H1 (cell line): Measurements from ENCODE around the gene SMCHD1. TPM values are rescaled to one million over a fixed set of nuclear protein-coding genes. Genes with fewer than 3 reads are reported as not detected.

Experiments
- CTCF ChIA-PET: fragments of 300-600 bp; sonication (Branson Sonifier 250); formaldehyde crosslinking; loops from one replicate; lab custom pipeline; 2021; ENCODE audit not compliant: partially characterized antibody; lab: Charles Lee
- POLR2A ChIA-PET: fragments of 300-600 bp; sonication (Branson Sonifier 250); formaldehyde crosslinking; loops from one replicate; lab custom pipeline; 2021; ENCODE audit warnings: inconsistent platforms; ENCODE audit not compliant: partially characterized antibody; lab: Charles Lee
- DNase-seq, 2 experiments: peaks; one replicate each; pipeline versions ENCODE4 v3.0.0 to v3.0.0-alpha.2; 2010 to 2022; ENCODE audit warnings: low spot score in 2 of 2, low read depth in 1 of 2, mixed read lengths in 1 of 2
- FAIRE-seq: peaks from 2 replicates; lab custom pipeline; 2011; peaks lifted over from hg19 to GRCh38; lab: Jason Lieb, UNC
- H2AFZ ChIP-seq: 2 replicates; pipeline ENCODE4 v1.8.1; 2012; ENCODE audit warnings: low read length, inconsistent platforms
- H2AK5ac ChIP-seq: 2 replicates; pipeline ENCODE4 v1.6.1; 2013; ENCODE audit warnings: low read depth, low read length
- H2BK120ac ChIP-seq: replicated peaks from 2 replicates; pipeline ENCODE3; 2013; ENCODE audit warnings: low read depth, low read length, inconsistent platforms
- H2BK12ac ChIP-seq: 2 replicates; pipeline ENCODE4 v1.6.1; 2013; ENCODE audit warnings: low read depth, low read length
- H2BK15ac ChIP-seq: 2 replicates; pipeline ENCODE4 v1.6.1; 2013; ENCODE audit warnings: low read length
- H2BK20ac ChIP-seq: 2 replicates; pipeline ENCODE4 v1.6.1; 2013; ENCODE audit warnings: low read length
- H2BK5ac ChIP-seq: 2 replicates; pipeline ENCODE4 v1.6.1; 2013; ENCODE audit warnings: low read depth, low read length
- H3K14ac ChIP-seq: 2 replicates; pipeline ENCODE4 v1.6.1; 2013; ENCODE audit warnings: inconsistent platforms; ENCODE audit not compliant: insufficient read length
- H3K18ac ChIP-seq: 2 replicates; pipeline ENCODE4 v1.6.1; 2013; ENCODE audit warnings: low read length; ENCODE audit errors: extremely low read depth
- H3K23ac ChIP-seq: 2 replicates; pipeline ENCODE4 v1.6.1; 2013; ENCODE audit warnings: inconsistent platforms; ENCODE audit not compliant: insufficient read length
- H3K23me2 ChIP-seq: 2 replicates; pipeline ENCODE4 v1.6.1; 2013; ENCODE audit warnings: low read depth, low read length
- H3K27ac ChIP-seq: 2 replicates; pipeline ENCODE4 v1.6.1; 2011; ENCODE audit warnings: low read depth, low read length, inconsistent platforms
- H3K27me3 ChIP-seq, 4 experiments: replicated peaks in 1 of 4; 1 replicate in 1 of 4; 2 replicates in 3 of 4; pipeline versions ENCODE4 v1.6.1 to v1.8.1; 2011 to 2013; ENCODE audit warnings: low read length in 3 of 4, mild to moderate bottlenecking in 3 of 4, inconsistent platforms in 2 of 4, mixed read lengths in 2 of 4, moderate library complexity in 1 of 4; ENCODE audit not compliant: control insufficient read depth in 3 of 4, insufficient read depth in 3 of 4; ENCODE audit errors: extremely low read depth in 1 of 4
- H3K36me3 ChIP-seq, 4 experiments: 2 replicates each; pipeline versions ENCODE4 v1.6.1 to v1.8.1; 2011 to 2013; ENCODE audit warnings: mild to moderate bottlenecking in 4 of 4, low read length in 3 of 4, moderate library complexity in 2 of 4, control low read depth in 1 of 4, inconsistent platforms in 1 of 4; ENCODE audit not compliant: insufficient read depth in 4 of 4, control insufficient read depth in 2 of 4
- H3K4ac ChIP-seq: replicated peaks from 2 replicates; pipeline ENCODE3; 2013; ENCODE audit warnings: low read length, low read depth, mixed read lengths, inconsistent platforms; ENCODE audit not compliant: insufficient read length
- H3K4me1 ChIP-seq, 4 experiments: replicated peaks in 1 of 4; 1 replicate in 1 of 4; 2 replicates in 3 of 4; pipeline versions ENCODE4 v1.6.1 to v1.8.1; 2011 to 2013; ENCODE audit warnings: low read length in 3 of 4, inconsistent platforms in 2 of 4, mixed read lengths in 1 of 4; ENCODE audit not compliant: insufficient read depth in 4 of 4, control insufficient read depth in 3 of 4
- H3K4me2 ChIP-seq, 2 experiments: 2 replicates each; pipeline versions ENCODE4 v1.6.1 to v1.8.1; 2011 to 2013; ENCODE audit warnings: low read depth in 2 of 2, low read length in 2 of 2, control low read depth in 1 of 2, inconsistent platforms in 1 of 2, mild to moderate bottlenecking in 1 of 2; ENCODE audit not compliant: insufficient read depth in 1 of 2
- H3K4me3 ChIP-seq, 4 experiments: fragments of 200-600, 300-600 bp in 1 of 4; sonication (generic), shearing (Covaris generic), sonication (Bioruptor Twin) in 1 of 4; 2 replicates each; pipeline versions ENCODE4 v1.5.1 to v1.8.1; 2011 to 2016; ENCODE audit warnings: low read length in 4 of 4, low read depth in 3 of 4, control low read depth in 2 of 4, inconsistent platforms in 2 of 4, mild to moderate bottlenecking in 2 of 4, mixed read lengths in 1 of 4, moderate library complexity in 1 of 4; ENCODE audit not compliant: insufficient read depth in 2 of 4; ENCODE audit errors: extremely low read depth in 1 of 4
- H3K56ac ChIP-seq: replicated peaks from 2 replicates; pipeline ENCODE3; 2013; ENCODE audit warnings: low read depth, mild to moderate bottlenecking, mixed read lengths, low read length, inconsistent platforms; ENCODE audit not compliant: insufficient read length
- H3K79me1 ChIP-seq: 2 replicates; pipeline ENCODE4 v1.6.1; 2013; ENCODE audit warnings: low read depth, low read length, control low read depth
- H3K79me2 ChIP-seq, 2 experiments: 2 replicates each; pipeline versions ENCODE4 v1.6.1 to v1.8.1; 2012 to 2013; ENCODE audit warnings: low read length in 2 of 2, mild to moderate bottlenecking in 2 of 2, inconsistent platforms in 1 of 2; ENCODE audit not compliant: insufficient read depth in 2 of 2, control insufficient read depth in 1 of 2
- H3K9ac ChIP-seq, 4 experiments: replicated peaks in 1 of 4; 1 replicate in 1 of 4; 2 replicates in 3 of 4; pipeline versions ENCODE4 v1.6.1 to v1.8.1; 2011 to 2013; ENCODE audit warnings: low read depth in 3 of 4, low read length in 3 of 4, control low read depth in 2 of 4, mild to moderate bottlenecking in 2 of 4, moderate library complexity in 2 of 4, inconsistent platforms in 1 of 4; ENCODE audit errors: extremely low read depth in 1 of 4
- H3K9me3 ChIP-seq, 2 experiments: 2 replicates each; pipeline versions ENCODE4 v1.6.1 to v1.8.1; 2012 to 2013; ENCODE audit warnings: mild to moderate bottlenecking in 2 of 2, moderate library complexity in 2 of 2, control low read depth in 1 of 2, inconsistent platforms in 1 of 2, low read depth in 1 of 2, low read length in 1 of 2, mixed read lengths in 1 of 2; ENCODE audit not compliant: insufficient read depth in 2 of 2
- H4K20me1 ChIP-seq, 2 experiments: replicated peaks in 1 of 2; 2 replicates each; pipeline versions ENCODE3 to v1.8.1; 2011 to 2013; ENCODE audit warnings: inconsistent platforms in 2 of 2, low read length in 2 of 2, mild to moderate bottlenecking in 1 of 2; ENCODE audit not compliant: insufficient read depth in 2 of 2, control insufficient read depth in 1 of 2
- H4K5ac ChIP-seq: 2 replicates; pipeline ENCODE4 v1.6.1; 2013; ENCODE audit warnings: low read length, low read depth, mixed read lengths, inconsistent platforms; ENCODE audit not compliant: insufficient read length
- H4K8ac ChIP-seq: 2 replicates; pipeline ENCODE4 v1.8.0; 2013; ENCODE audit warnings: mild to moderate bottlenecking, moderate library complexity, low read length, inconsistent platforms; ENCODE audit not compliant: insufficient read depth; ENCODE audit errors: extremely low read depth
- H4K91ac ChIP-seq: replicated peaks from 2 replicates; pipeline ENCODE3; 2013; ENCODE audit warnings: low read length, mixed read lengths, inconsistent platforms; ENCODE audit not compliant: insufficient read length
- ASH2L ChIP-seq: fragments of 200-600, 300-600 bp; sonication (generic); IDR thresholded peaks from one replicate; pipeline ENCODE4 v1.7.1; 2017; ENCODE audit warnings: low read length
- BCL11A ChIP-seq, 2 experiments: IDR thresholded peaks; one replicate each; pipeline ENCODE4 v1.6.1; 2011; ENCODE audit warnings: low read depth in 2 of 2, low read length in 2 of 2, mild to moderate bottlenecking in 2 of 2
- CBX5 ChIP-seq: fragments of 300-800, 300-1000 bp; sonication (generic); IDR thresholded peaks from 2 replicates; pipeline ENCODE4 v1.7.1; 2016; ENCODE audit warnings: antibody characterized with exemption, low read length, low read depth
- CTBP2 ChIP-seq: IDR thresholded peaks from 2 replicates; pipeline ENCODE4 v1.7.0; 2011; ENCODE audit warnings: borderline replicate concordance, mild to moderate bottlenecking, moderate library complexity, mixed read lengths, low read length; ENCODE audit not compliant: insufficient read depth, insufficient read length
- EP300 ChIP-seq, 2 experiments: IDR thresholded peaks; 1 replicate in 1 of 2; 2 replicates in 1 of 2; pipeline ENCODE4 v1.6.1; 2011 to 2012; ENCODE audit warnings: low read depth in 2 of 2, low read length in 2 of 2, mild to moderate bottlenecking in 2 of 2, borderline replicate concordance in 1 of 2, inconsistent platforms in 1 of 2, moderate library complexity in 1 of 2
- JUND ChIP-seq: IDR thresholded peaks from 2 replicates; pipeline ENCODE4 v1.6.1; 2011; ENCODE audit warnings: mild to moderate bottlenecking, improper control_type of control experiment, low read length
- KDM4A ChIP-seq: IDR thresholded peaks from one replicate; pipeline ENCODE4 v1.7.1; 2012; ENCODE audit warnings: low read depth, mild to moderate bottlenecking, moderate library complexity, low read length, inconsistent platforms; ENCODE audit not compliant: severe bottlenecking
- POLR2A ChIP-seq, 2 experiments: IDR thresholded peaks; 1 replicate in 1 of 2; 2 replicates in 1 of 2; pipeline ENCODE4 v1.6.1; 2011; ENCODE audit warnings: low read depth in 2 of 2, low read length in 2 of 2, mild to moderate bottlenecking in 2 of 2; ENCODE audit errors: control extremely low read depth in 1 of 2
- POU5F1 ChIP-seq: IDR thresholded peaks from 2 replicates; pipeline ENCODE4 v1.6.1; 2011; ENCODE audit warnings: low read depth, mild to moderate bottlenecking, low read length, moderate library complexity
- SIX5 ChIP-seq: IDR thresholded peaks from 2 replicates; pipeline ENCODE4 v1.6.1; 2011; ENCODE audit warnings: mild to moderate bottlenecking, low read depth, low read length
- SP1 ChIP-seq: IDR thresholded peaks from 2 replicates; pipeline ENCODE4 v1.6.1; 2011; ENCODE audit warnings: low read depth, low read length
- WGBS, 2 experiments: shearing (Covaris generic) in 1 of 2; methylation state at CpG; one replicate each; pipeline versions ENCODE4 v1.1.6 to v1.1.7; 2013 to 2015; ENCODE audit warnings: low lambda C conversion rate in 2 of 2, mixed read lengths in 2 of 2, inconsistent platforms in 1 of 2, low coverage in 1 of 2, missing lambda C conversion rate in 1 of 2; ENCODE audit not compliant: insufficient replicate concordance in 2 of 2, insufficient coverage in 1 of 2, insufficient read length in 1 of 2; ENCODE audit errors: extremely low coverage in 1 of 2, missing lambda C conversion rate in 1 of 2; 5-methylcytosine and 5-hydroxymethylcytosine counted together
- polyA plus RNA-seq, 7 experiments: library from polyadenylated mRNA; depleted of rRNA in 3 of 7; stranded (reverse) in 5 of 7; unstranded in 2 of 7; fragments of >200 nt in 5 of 7; fragments of 200-250 nt in 2 of 7; gene quantifications; 1 replicate in 5 of 7; 2 replicates in 1 of 7; 4 replicates in 1 of 7; pipeline versions ENCODE4 v1.2.1 to v1.2.3, GENCODE V29; 2011 to 2013; ENCODE audit warnings: missing spikeins in 2 of 7, mixed read lengths in 2 of 7
- total RNA-seq: library from RNA; stranded (reverse); fragmentation: NEBNext Ultra II Directional; extraction: Animal tissue kit (Norgen Biotek cat#: 25700); gene quantifications from 2 replicates; pipeline ENCODE4 v1.2.1, GENCODE V29; 2021
- TF ChIP-seq, protein P1 (sequence below): IDR thresholded peaks from 2 replicates; pipeline ENCODE4 v1.6.1; 2011; ENCODE audit warnings: low read length, improper control_type of control experiment

Gene SMCHD1
- total and polyA plus RNA-seq, 2 of the 8 experiments (the other 6 are each of a cell fraction or from before 2014, with no cell fraction given), result 9.3 to 32.0 TPM

DNA sequence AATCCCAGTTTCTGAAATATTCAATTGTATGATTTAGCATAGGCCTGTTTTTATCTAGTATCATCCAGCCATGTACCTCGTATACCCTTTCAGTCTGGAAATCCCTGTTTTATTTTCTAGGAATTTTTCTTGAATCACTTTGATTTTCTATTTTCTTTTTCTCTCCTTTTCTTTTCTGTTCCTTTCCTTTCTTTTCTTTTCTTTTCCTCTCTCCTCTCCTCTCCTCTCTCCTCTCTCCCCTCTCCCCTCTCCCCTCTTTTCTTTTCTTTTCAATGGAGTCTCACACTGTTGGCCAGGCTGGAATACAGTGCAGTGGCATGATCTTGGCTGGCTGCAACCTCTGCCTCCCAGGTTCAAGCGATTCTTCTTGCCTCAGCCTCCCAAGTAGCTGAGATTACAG lies 63.5 kb downstream of the SMCHD1 start:
- Histone ChIP-seq H3K9me3 (no peaks in the 10 kb centered on the region), H3K23ac (no peak overlapping the region), H2BK12ac (no peak overlapping the region), H3K23me2 (no peaks in the 10 kb centered on the region), H2AK5ac (no peak overlapping the region), H3K9ac (no peak overlapping the region), H3K36me3 (peaks cover 0 to 23% (median 8%) of the 10 kb centered on the region in 4 experiments; a peak in 4 of 8 replicates), H2AFZ (no peak overlapping the region), H3K4ac (no peak overlapping the region), H3K18ac (no peak overlapping the region), H4K8ac (no peak overlapping the region), H3K14ac (no peak overlapping the region), H2BK5ac (no peak overlapping the region), H3K4me3 (no peak overlapping the region), H3K79me2 (no peaks in the 10 kb centered on the region; a peak in 1 of 4 replicates), H3K79me1 (peaks cover 7% of the 10 kb centered on the region), H2BK20ac (no peak overlapping the region), H3K27me3 (no peaks in the 10 kb centered on the region), H3K4me2 (no peak overlapping the region), H4K91ac (no peak overlapping the region), H3K56ac (no peak overlapping the region), H2BK15ac (no peak overlapping the region), H4K5ac (no peak overlapping the region), H2BK120ac (no peak overlapping the region), H3K27ac (no peak overlapping the region), H4K20me1 (peaks cover 0 to 4% of the 10 kb centered on the region in 2 experiments), H3K4me1 (peaks cover 0 to 2% (median 0%) of the 10 kb centered on the region in 4 experiments; a peak in 1 of 7 replicates)
- TF ChIP-seq CTBP2 (no peak), BCL11A (IDR thresholded peaks at IDR 0.05; ENCODE audit: low read depth in 2 of 2, low read length in 2 of 2) (no peak), POU5F1 (no peak), EP300 (IDR thresholded peaks at IDR 0.05; ENCODE audit: borderline replicate concordance in 1 of 2, low read depth in 2 of 2, low read length in 2 of 2) (no peak), CBX5 (no peak), SP1 (no peak), JUND (no peak), ASH2L (no peak), POLR2A (IDR thresholded peaks at IDR 0.05; ENCODE audit: control extremely low read depth in 1 of 2, low read depth in 2 of 2, low read length in 2 of 2) (no peak), SIX5 (no peak), KDM4A (no peak)
- TF ChIP-seq, protein P1, sequence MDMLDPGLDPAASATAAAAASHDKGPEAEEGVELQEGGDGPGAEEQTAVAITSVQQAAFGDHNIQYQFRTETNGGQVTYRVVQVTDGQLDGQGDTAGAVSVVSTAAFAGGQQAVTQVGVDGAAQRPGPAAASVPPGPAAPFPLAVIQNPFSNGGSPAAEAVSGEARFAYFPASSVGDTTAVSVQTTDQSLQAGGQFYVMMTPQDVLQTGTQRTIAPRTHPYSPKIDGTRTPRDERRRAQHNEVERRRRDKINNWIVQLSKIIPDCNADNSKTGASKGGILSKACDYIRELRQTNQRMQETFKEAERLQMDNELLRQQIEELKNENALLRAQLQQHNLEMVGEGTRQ, result no peak
- CTCF ChIA-PET, result no interaction called here
- 100% methylated on average over 2 of the region's 2 CpGs; no CpG with 5 or more reads in 1 of the 2 experiments for WGBS, 2 experiments
- FAIRE-seq (no peak), DNase-seq (no peak)
- POLR2A ChIA-PET, result no interaction called here
